Fibroblast of lung (primary cell): ENCODE data around the gene DOLK. TPM values are rescaled to one million over a fixed set of nuclear protein-coding genes. Genes with fewer than 3 reads are reported as not detected.

Experiments
- DNase-seq, 2 donors: peaks; one replicate each; pipeline versions ENCODE4 v3.0.0 to v3.0.0-alpha.2; 2010; ENCODE audit warnings: low read depth in 2 of 2
- H2AFZ ChIP-seq: 2 replicates; pipeline ENCODE4 v1.5.1; 2012; ENCODE audit warnings: low read length, control low read depth, inconsistent platforms
- H3K27ac ChIP-seq: 2 replicates; pipeline ENCODE4 v1.5.1; 2011; ENCODE audit warnings: low read length, control low read depth; ENCODE audit not compliant: insufficient read depth
- H3K27me3 ChIP-seq: 2 replicates; pipeline ENCODE4 v1.5.1; 2011; ENCODE audit warnings: mild to moderate bottlenecking, low read length; ENCODE audit not compliant: control insufficient read depth, insufficient read depth
- H3K36me3 ChIP-seq: 2 replicates; pipeline ENCODE4 v1.5.1; 2011; ENCODE audit warnings: low read length; ENCODE audit not compliant: control insufficient read depth, insufficient read depth
- H3K4me1 ChIP-seq: 2 replicates; pipeline ENCODE4 v1.5.1; 2011; ENCODE audit warnings: low read length; ENCODE audit not compliant: control insufficient read depth, insufficient read depth; ENCODE audit errors: extremely low read depth
- H3K4me2 ChIP-seq: 2 replicates; pipeline ENCODE4 v1.5.1; 2011; ENCODE audit warnings: low read length, control low read depth; ENCODE audit not compliant: insufficient read depth; ENCODE audit errors: extremely low read depth
- H3K4me3 ChIP-seq, 4 experiments: fragments of 200-600 bp in 1 of 4; sonication (generic) in 1 of 4; replicated peaks in 1 of 4; 2 replicates each; pipeline ENCODE4 v1.5.1; 2011 to 2016; ENCODE audit warnings: low read length in 4 of 4, low read depth in 3 of 4, mild to moderate bottlenecking in 3 of 4, control low read depth in 2 of 4, inconsistent platforms in 1 of 4, mixed read lengths in 1 of 4; ENCODE audit not compliant: insufficient read depth in 1 of 4; ENCODE audit errors: control extremely low read depth in 1 of 4
- H3K79me2 ChIP-seq: 2 replicates; pipeline ENCODE4 v1.5.1; 2012; ENCODE audit warnings: mild to moderate bottlenecking, low read length, inconsistent platforms; ENCODE audit not compliant: control insufficient read depth, insufficient read depth
- H3K9ac ChIP-seq: 2 replicates; pipeline ENCODE4 v1.5.1; 2011; ENCODE audit warnings: mild to moderate bottlenecking, low read length, control low read depth; ENCODE audit not compliant: insufficient read depth
- H3K9me3 ChIP-seq: 2 replicates; pipeline ENCODE4 v1.5.1; 2012; ENCODE audit warnings: low read depth, low read length; ENCODE audit not compliant: control insufficient read depth, insufficient read depth
- H4K20me1 ChIP-seq: 2 replicates; pipeline ENCODE4 v1.5.1; 2011; ENCODE audit warnings: low read length; ENCODE audit not compliant: control insufficient read depth, insufficient read depth; ENCODE audit errors: extremely low read depth
- CTCF ChIP-seq, 2 donors: IDR thresholded peaks in 1 of 2; conservative IDR thresholded peaks in 1 of 2; 1 replicate in 1 of 2; 2 replicates in 1 of 2; pipeline ENCODE4 v1.5.1; 2011 to 2012; ENCODE audit warnings: low read length in 2 of 2, control low read depth in 1 of 2, inconsistent platforms in 1 of 2, low read depth in 1 of 2, mild to moderate bottlenecking in 1 of 2
- EZH2 ChIP-seq: IDR thresholded peaks from 2 replicates; pipeline ENCODE4 v1.5.1; 2012; ENCODE audit warnings: low read length, control low read depth, mild to moderate bottlenecking; ENCODE audit errors: missing control alignments
- polyA plus RNA-seq, 2 donors: library from polyadenylated mRNA; depleted of rRNA in 1 of 2; stranded (reverse) in 1 of 2; unstranded in 1 of 2; fragments of >200 nt; gene quantifications; 2 replicates each; pipeline ENCODE4 v1.2.1, GENCODE V29; 2011 to 2012; ENCODE audit warnings: missing spikeins in 1 of 2
- total RNA-seq: library from RNA; depleted of rRNA; stranded (reverse); fragments of >200 nt; gene quantifications from 2 replicates; pipeline ENCODE4 v1.2.1, GENCODE V29; 2014

Gene DOLK
- total and polyA plus RNA-seq, 2 donors (not counting 1 experiment from before 2014, with no cell fraction given), result 29.9 to 31.4 TPM

DNA sequence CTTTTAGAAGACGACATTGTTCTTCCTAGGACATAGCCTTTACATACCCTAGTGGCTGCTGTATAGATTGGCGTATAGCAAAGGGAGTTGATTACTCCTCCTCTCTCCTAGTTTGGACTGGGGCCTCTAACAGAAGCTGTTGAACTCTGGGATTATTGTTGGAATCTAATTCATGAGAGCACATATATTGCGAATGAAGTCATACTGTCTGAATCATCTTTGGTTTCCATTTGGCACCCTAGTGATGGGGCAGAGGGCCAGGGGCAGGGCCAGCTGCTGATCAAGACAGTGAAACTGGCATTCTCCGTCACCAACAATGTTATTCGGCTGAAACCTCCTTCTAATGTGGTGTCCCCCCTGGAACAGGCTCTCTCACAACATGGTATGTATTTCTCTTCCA is 40.4 kb upstream of the DOLK start:
- no peaks in the 10 kb centered on the region for H3K9me3 ChIP-seq
- H3K27me3 ChIP-seq, result no peaks in the 10 kb centered on the region
- H3K79me2 ChIP-seq, result no peaks in the 10 kb centered on the region
- no peak overlapping the region for H2AFZ ChIP-seq
- H3K4me2 ChIP-seq, result peak overlapping the region; percentile 46
- peak overlapping the region; percentile 37 for H3K27ac ChIP-seq
- no peak for TF ChIP-seq EZH2
- peak in 1 of 2 donors; percentile 13 for TF ChIP-seq CTCF (conservative IDR thresholded peaks at IDR 0.05 in 1 of 2, IDR thresholded peaks at IDR 0.05 in 1 of 2; ENCODE audit: low read depth in 1 of 2, low read length in 2 of 2)
- H3K36me3 ChIP-seq, result peaks cover 22% of the 10 kb centered on the region
- peaks cover 7% of the 10 kb centered on the region for H3K4me1 ChIP-seq
- H4K20me1 ChIP-seq, result no peaks in the 10 kb centered on the region
- DNase-seq, result peak; percentile 84 to 88
- peak overlapping the region in 1 of 4 experiments; percentile 7 for H3K4me3 ChIP-seq
- no peak overlapping the region for H3K9ac ChIP-seq

GRCh38 chr9:128986671-128987070 is 39.3 kb upstream of the DOLK start:
- H3K27ac ChIP-seq, result no peak overlapping the region
- no peak overlapping the region for H3K9ac ChIP-seq
- peaks cover 19% of the 10 kb centered on the region for H3K36me3 ChIP-seq
- no peaks in the 10 kb centered on the region for H3K79me2 ChIP-seq
- no peaks in the 10 kb centered on the region for H4K20me1 ChIP-seq
- H2AFZ ChIP-seq, result no peak overlapping the region
- no peak for DNase-seq
- H3K4me3 ChIP-seq, result no peak overlapping the region
- H3K4me1 ChIP-seq, result peaks cover 7% of the 10 kb centered on the region
- no peak overlapping the region for H3K4me2 ChIP-seq
- no peaks in the 10 kb centered on the region for H3K27me3 ChIP-seq
- TF ChIP-seq CTCF (conservative IDR thresholded peaks at IDR 0.05 in 1 of 2, IDR thresholded peaks at IDR 0.05 in 1 of 2; ENCODE audit: low read depth in 1 of 2, low read length in 2 of 2), result no peak
- no peak for TF ChIP-seq EZH2
- no peaks in the 10 kb centered on the region for H3K9me3 ChIP-seq

GRCh38 chr9:128983536-128983935 is 36.1 kb upstream of the DOLK start:
- Histone ChIP-seq H3K9ac (no peak overlapping the region), H2AFZ (no peak overlapping the region), H3K9me3 (no peaks in the 10 kb centered on the region), H3K4me3 (no peak overlapping the region), H4K20me1 (no peaks in the 10 kb centered on the region), H3K27ac (no peak overlapping the region), H3K4me1 (peaks cover 7% of the 10 kb centered on the region), H3K4me2 (no peak overlapping the region), H3K79me2 (no peaks in the 10 kb centered on the region), H3K36me3 (peaks cover 17% of the 10 kb centered on the region), H3K27me3 (no peaks in the 10 kb centered on the region)
- TF ChIP-seq CTCF (conservative IDR thresholded peaks at IDR 0.05 in 1 of 2, IDR thresholded peaks at IDR 0.05 in 1 of 2; ENCODE audit: low read depth in 1 of 2, low read length in 2 of 2) (no peak), EZH2 (no peak)
- no peak for DNase-seq
